ENCODE results near the gene ZNF143. TPM values are rescaled to one million over a fixed set of nuclear protein-coding genes. Genes with fewer than 3 reads are reported as not detected.
A peak's percentile ranks its signal among the peaks of the same experiment; 100 is the strongest.

Gene ZNF143
- total RNA-seq (2022) (19.0 and 25.2 TPM in 2 replicates), Bru-seq, nascent RNA (percentile 63 among the genes with signal in this experiment), BruChase-seq, experiment 1, labeled RNA remaining after a 6-hour chase (percentile 68 among the genes with signal in this experiment), BruChase-seq, experiment 2, labeled RNA remaining after a 2-hour chase (percentile 62 among the genes with signal in this experiment)
- long read RNA-seq, transcript ZNF143-203 (16 exons, 2,947 nt), result major isoform, 14 of 33 reads
- long read RNA-seq, transcript ZNF143-213 (16 exons, 2,022 nt), result minor isoform, 6 of 33 reads
- long read RNA-seq, partial matches to known transcripts, result 3 of 33 reads
- long read RNA-seq, other reads (novel, unspliced or antisense), result 8 of 33 reads

DNA sequence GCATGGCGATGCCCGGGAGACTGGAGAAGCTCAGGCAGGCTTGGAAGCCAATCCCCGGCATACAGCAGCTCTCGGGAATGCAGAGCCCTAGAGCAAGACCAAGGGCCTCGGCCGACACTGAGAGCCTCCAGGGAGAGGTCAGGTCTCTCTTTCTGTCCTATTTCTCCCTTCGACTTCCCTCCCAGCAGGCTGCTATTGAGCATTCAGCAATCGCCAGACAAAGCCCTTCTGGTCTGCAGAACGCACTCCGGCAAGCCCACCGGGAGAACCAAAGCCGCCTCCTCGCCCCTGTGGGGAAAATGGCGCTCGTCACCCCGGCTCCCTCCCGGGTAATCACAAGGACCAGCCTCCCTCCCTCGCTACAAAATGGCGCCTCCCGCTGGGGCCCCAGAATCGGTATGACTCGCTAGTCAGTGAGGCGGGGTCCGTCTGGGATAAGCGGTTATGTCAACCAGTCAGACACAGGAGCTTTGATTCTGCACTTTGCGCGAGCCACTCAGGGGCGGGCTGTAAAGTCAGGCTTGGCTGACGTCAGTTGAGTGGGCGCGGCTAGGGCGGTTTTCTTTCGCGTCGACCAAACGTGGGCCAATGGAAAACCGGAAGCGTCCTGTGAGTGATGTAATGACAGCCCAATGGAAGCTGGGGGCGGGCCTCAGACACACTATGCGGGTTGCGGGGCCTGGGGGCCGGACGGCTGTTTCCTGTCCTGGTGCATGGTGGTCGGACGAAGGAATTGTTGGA is at the start of gene ZNF143:
Gene ZNF143, plus strand, starts transcription at position 691 of the 741 bp plus-strand sequence. CDS start 10,297 bp downstream, outside the sequence.
- POLR2A ChIA-PET, result interaction anchor here (0.6 to 4.8 kb wide), 75 partner anchors 9 to 1619 kb away, joined by 3 to 190 read pairs (median 5); partner anchors contain the start of genes IPO7, RPL27A, TMEM41B and TMEM9B
- peak; percentile 100 for DNase-seq (ENCODE audit: unreplicated experiment)
- Mint-ChIP-seq H3K9me3 (ENCODE audit: unreplicated experiment) (no peaks in the 10 kb centered on the region), H3K27ac (ENCODE audit: low read depth, unreplicated experiment) (peak within 1 kb of the TSS; percentile 98), H3K4me3 (ENCODE audit: unreplicated experiment) (peak within 1 kb of the TSS; percentile 88), H3K4me1 (ENCODE audit: insufficient read depth, unreplicated experiment) (peaks cover 10% of the 10 kb centered on the region), H3K27me3 (ENCODE audit: insufficient read depth, unreplicated experiment) (no peaks in the 10 kb centered on the region), H3K36me3 (ENCODE audit: insufficient read depth, unreplicated experiment) (peaks cover 19% of the 10 kb centered on the region)
- intact Hi-C loops (cut with micrococcal nuclease), result loop anchor here (1.0 to 5.0 kb wide), 4 partner anchors 109 to 847 kb away; partner anchors contain the start of gene ADM
- no TSS peak for BruUV-seq (replicated peaks)
- CTCF ChIA-PET, result interaction anchor here (0.6 to 3.2 kb wide), 8 partner anchors 11 to 443 kb away, joined by 3 to 17 read pairs (median 3); no protein-coding TSS in a partner anchor
- TF ChIP-seq, protein P1, sequence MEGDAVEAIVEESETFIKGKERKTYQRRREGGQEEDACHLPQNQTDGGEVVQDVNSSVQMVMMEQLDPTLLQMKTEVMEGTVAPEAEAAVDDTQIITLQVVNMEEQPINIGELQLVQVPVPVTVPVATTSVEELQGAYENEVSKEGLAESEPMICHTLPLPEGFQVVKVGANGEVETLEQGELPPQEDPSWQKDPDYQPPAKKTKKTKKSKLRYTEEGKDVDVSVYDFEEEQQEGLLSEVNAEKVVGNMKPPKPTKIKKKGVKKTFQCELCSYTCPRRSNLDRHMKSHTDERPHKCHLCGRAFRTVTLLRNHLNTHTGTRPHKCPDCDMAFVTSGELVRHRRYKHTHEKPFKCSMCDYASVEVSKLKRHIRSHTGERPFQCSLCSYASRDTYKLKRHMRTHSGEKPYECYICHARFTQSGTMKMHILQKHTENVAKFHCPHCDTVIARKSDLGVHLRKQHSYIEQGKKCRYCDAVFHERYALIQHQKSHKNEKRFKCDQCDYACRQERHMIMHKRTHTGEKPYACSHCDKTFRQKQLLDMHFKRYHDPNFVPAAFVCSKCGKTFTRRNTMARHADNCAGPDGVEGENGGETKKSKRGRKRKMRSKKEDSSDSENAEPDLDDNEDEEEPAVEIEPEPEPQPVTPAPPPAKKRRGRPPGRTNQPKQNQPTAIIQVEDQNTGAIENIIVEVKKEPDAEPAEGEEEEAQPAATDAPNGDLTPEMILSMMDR (IDR thresholded peaks at IDR 0.05; ENCODE audit: unreplicated experiment), result no peak

DNA sequence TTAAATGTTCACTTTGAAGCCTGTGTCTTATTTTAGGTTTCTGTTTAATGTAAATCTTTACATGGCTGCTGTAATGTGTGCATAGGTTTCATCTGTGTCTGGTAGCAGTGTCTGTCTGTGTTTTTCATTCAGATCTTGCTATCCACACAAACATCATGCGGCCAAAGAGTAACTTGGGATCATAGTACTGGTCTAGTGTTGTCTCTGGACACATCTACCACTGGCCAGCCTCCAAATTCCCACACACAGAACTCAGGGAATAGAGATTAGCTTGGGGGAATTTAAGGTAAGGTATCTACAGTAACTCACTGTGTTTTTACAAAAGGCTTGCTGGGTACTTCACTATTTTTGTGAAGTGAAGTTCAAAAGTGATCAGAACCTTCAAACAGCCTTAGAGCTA is 32.1 kb upstream of the ZNF143 start:
- Mint-ChIP-seq H3K36me3 (ENCODE audit: insufficient read depth, unreplicated experiment) (peaks cover 94% of the 10 kb centered on the region), H3K4me3 (ENCODE audit: unreplicated experiment) (no peak overlapping the region), H3K9me3 (ENCODE audit: unreplicated experiment) (no peaks in the 10 kb centered on the region), H3K4me1 (ENCODE audit: insufficient read depth, unreplicated experiment) (no peaks in the 10 kb centered on the region), H3K27me3 (ENCODE audit: insufficient read depth, unreplicated experiment) (no peaks in the 10 kb centered on the region), H3K27ac (ENCODE audit: low read depth, unreplicated experiment) (no peak overlapping the region)
- no peak for DNase-seq (ENCODE audit: unreplicated experiment)
- TF ChIP-seq, protein P1 (IDR thresholded peaks at IDR 0.05; ENCODE audit: unreplicated experiment), result no peak
- CTCF ChIA-PET, result interaction anchor here (0.6 kb wide), 1 partner anchor 45 kb away, joined by 4 read pairs; no protein-coding TSS in a partner anchor
- POLR2A ChIA-PET, result no interaction called here
- intact Hi-C loops (cut with micrococcal nuclease), result no loop called here
- BruUV-seq (replicated peaks), result no TSS peak

DNA sequence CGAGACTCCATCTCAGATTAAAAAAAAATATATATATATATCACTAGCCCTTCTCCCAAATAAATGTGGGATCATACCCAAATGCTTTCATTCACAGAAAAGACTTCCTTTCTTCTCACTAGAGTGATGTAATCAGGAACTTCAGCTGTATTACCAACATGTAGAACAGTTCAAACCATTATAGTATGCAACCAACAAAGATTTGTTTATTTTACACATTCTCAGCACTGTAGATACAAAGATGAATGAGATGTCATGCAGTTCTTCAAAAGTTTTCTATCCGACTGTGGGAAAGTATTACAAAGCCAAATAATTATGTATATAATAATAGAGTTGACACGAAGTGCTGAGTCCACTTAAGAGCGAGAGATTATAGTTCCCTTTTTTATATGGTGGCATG is 22.2 kb upstream of the ZNF143 start:
- Mint-ChIP-seq H3K27me3 (ENCODE audit: insufficient read depth, unreplicated experiment) (no peaks in the 10 kb centered on the region), H3K27ac (ENCODE audit: low read depth, unreplicated experiment) (no peak overlapping the region), H3K36me3 (ENCODE audit: insufficient read depth, unreplicated experiment) (peaks cover 100% of the 10 kb centered on the region), H3K4me3 (ENCODE audit: unreplicated experiment) (no peak overlapping the region), H3K4me1 (ENCODE audit: insufficient read depth, unreplicated experiment) (no peaks in the 10 kb centered on the region), H3K9me3 (ENCODE audit: unreplicated experiment) (no peaks in the 10 kb centered on the region)
- DNase-seq (ENCODE audit: unreplicated experiment), result no peak
- intact Hi-C loops (cut with micrococcal nuclease), result no loop called here
- CTCF ChIA-PET, result interaction anchor here (2.0 kb wide), 1 partner anchor 68 kb away, joined by 5 read pairs; no protein-coding TSS in a partner anchor
- no TSS peak for BruUV-seq (replicated peaks)
- POLR2A ChIA-PET, result interaction anchor here (5.3 kb wide), 1 partner anchor 21 kb away, joined by 36 read pairs; the partner anchor contains the start of gene ZNF143
- TF ChIP-seq, protein P1 (IDR thresholded peaks at IDR 0.05; ENCODE audit: unreplicated experiment), result no peak

DNA sequence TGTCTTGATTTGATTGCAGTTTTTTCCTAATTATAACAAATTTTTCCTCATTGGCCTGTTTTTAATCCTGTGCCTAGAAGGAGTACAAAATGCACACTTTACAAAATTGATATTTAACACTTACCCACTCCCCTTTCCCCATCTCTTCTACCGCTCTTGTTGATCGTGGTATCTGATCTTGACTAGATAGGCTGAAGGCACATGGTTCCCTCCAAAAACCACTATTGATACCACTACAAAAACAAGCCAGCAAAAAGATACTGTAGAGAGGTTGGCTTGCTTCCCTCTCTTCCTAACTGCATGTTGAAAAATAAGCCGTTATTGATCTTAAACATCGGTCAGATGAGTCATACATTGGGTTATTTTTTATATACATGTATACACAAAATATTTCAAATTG is 14.6 kb upstream of the ZNF143 start:
- peaks cover 75% of the 10 kb centered on the region for H3K36me3 Mint-ChIP-seq (ENCODE audit: insufficient read depth, unreplicated experiment)
- TF ChIP-seq, protein P1 (IDR thresholded peaks at IDR 0.05; ENCODE audit: unreplicated experiment), result no peak
- H3K27ac Mint-ChIP-seq (ENCODE audit: low read depth, unreplicated experiment), result no peak overlapping the region
- H3K4me3 Mint-ChIP-seq (ENCODE audit: unreplicated experiment), result no peak overlapping the region
- no peaks in the 10 kb centered on the region for H3K27me3 Mint-ChIP-seq (ENCODE audit: insufficient read depth, unreplicated experiment)
- BruUV-seq (replicated peaks), result no TSS peak
- DNase-seq (ENCODE audit: unreplicated experiment), result no peak
- no peaks in the 10 kb centered on the region for H3K9me3 Mint-ChIP-seq (ENCODE audit: unreplicated experiment)
- no peaks in the 10 kb centered on the region for H3K4me1 Mint-ChIP-seq (ENCODE audit: insufficient read depth, unreplicated experiment)
- CTCF ChIA-PET, result no interaction called here
- intact Hi-C loops (cut with micrococcal nuclease), result no loop called here
- POLR2A ChIA-PET, result no interaction called here
